ENCODE measurements around the gene PUS3.
"Not testable (repeated sequence)": the region's sequence is repeated elsewhere in the genome, so short reads cannot be mapped to it uniquely, and the experiment has no call there.

The PUS3 gene

GRCh38 chr11:125871391-125872137 lies 31.4 kb downstream of the PUS3 start:
- peak; percentile 45 for DNase-seq (ENCODE audit: low read depth)

DNA sequence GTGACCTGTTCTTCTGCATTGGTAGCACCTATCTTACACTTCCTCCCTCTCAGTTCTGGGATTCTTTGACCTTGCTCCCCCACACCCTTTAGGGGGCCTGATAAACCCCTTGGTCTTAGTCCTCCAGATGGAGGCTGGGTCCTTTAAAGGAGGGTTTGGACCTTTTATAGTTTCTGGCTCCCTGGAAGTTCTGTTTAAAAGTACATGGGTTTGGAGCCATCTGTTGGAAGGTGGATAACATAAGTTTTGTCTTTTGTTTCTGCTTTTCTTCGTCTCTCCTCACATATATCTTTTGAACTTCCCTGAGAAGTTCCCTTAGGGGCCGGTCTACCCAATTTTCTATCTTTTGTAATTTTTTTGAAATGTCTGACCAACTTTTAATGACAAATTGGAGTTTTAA lies 33.5 kb downstream of the PUS3 start:
- DNase-seq (ENCODE audit: low read depth), result no peak

DNA sequence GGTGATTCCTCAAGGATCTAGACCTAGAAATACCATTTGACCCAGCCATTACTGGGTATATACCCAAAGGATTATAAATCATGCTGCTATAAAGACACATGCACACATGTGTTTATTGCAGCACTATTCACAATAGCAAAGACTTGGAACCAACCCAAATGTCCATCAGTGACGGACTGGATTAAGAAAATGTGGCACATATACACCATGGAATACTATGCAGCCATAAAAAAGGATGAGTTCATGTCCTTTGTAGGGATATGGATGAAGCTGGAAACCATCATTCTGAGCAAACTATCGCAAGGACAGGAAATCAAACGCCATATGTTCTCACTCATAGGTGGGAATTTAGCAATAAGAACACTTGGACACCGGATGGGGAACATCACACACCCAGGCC lies 37.7 kb downstream of the PUS3 start:
- DNase-seq (ENCODE audit: low read depth), result not testable (repeated sequence)

DNA sequence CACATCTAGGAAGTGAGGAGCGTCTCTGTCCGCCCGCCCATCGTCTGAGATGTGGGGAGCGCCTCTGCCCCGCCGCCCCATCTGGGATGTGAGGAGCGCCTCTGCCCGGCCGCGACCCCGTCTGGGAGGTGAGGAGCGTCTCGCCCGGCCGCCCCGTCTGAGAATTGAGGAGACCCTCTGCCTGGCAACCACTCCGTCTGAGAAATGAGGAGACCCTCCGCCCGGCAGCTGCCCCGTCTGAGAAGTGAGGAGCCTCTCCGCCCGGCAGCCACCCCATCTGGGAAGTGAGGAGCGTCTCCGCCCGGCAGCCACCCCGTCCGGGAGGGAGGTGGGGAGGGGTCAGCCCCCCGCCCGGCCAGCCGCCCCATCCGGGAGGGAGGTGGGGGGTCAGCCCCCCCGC lies 40.2 kb downstream of the PUS3 start:
- DNase-seq (ENCODE audit: low read depth), result not testable (repeated sequence)

- DNase-seq (ENCODE audit: low read depth), result not testable (repeated sequence)
Observed at GRCh38 chr11:125857670-125858069, 45.3 kb downstream of the PUS3 start.

- no peak for DNase-seq (ENCODE audit: low read depth)
Observed at GRCh38 chr11:125846188-125846587, 56.8 kb downstream of the PUS3 start.
